T-helper 1 cell treated with Interleukin-12 subunit alpha and Interleukin-12 subunit beta and Interleukin-4 antibody, amounts not matched to agents 30 μg/mL and 1 μg/mL, for 36 hours (primary cell): ENCODE data around the gene LGI2.
"Not testable (repeated sequence)": the region's sequence is repeated elsewhere in the genome, so short reads cannot be mapped to it uniquely, and the experiment has no call there.

Source experiments
- H3K27ac Mint-ChIP-seq: one replicate; pipeline ENCODE4 v1.8.0; 2021; ENCODE audit warnings: mild to moderate bottlenecking, mixed read lengths
- H3K27me3 Mint-ChIP-seq: one replicate; pipeline ENCODE4 v1.8.0; 2021; ENCODE audit warnings: low read depth, mixed read lengths
- H3K36me3 Mint-ChIP-seq: one replicate; pipeline ENCODE4 v1.8.0; 2021; ENCODE audit warnings: low read depth, mixed read lengths
- H3K4me1 Mint-ChIP-seq: one replicate; pipeline ENCODE4 v1.8.0; 2021; ENCODE audit warnings: low read depth, mixed read lengths
- H3K4me3 Mint-ChIP-seq: one replicate; pipeline ENCODE4 v1.8.0; 2021; ENCODE audit warnings: mild to moderate bottlenecking, moderate library complexity, mixed read lengths
- H3K9me3 Mint-ChIP-seq: one replicate; pipeline ENCODE4 v1.8.0; 2021; ENCODE audit warnings: mixed read lengths

LGI2 gene, protein sequence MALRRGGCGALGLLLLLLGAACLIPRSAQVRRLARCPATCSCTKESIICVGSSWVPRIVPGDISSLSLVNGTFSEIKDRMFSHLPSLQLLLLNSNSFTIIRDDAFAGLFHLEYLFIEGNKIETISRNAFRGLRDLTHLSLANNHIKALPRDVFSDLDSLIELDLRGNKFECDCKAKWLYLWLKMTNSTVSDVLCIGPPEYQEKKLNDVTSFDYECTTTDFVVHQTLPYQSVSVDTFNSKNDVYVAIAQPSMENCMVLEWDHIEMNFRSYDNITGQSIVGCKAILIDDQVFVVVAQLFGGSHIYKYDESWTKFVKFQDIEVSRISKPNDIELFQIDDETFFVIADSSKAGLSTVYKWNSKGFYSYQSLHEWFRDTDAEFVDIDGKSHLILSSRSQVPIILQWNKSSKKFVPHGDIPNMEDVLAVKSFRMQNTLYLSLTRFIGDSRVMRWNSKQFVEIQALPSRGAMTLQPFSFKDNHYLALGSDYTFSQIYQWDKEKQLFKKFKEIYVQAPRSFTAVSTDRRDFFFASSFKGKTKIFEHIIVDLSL

DNA sequence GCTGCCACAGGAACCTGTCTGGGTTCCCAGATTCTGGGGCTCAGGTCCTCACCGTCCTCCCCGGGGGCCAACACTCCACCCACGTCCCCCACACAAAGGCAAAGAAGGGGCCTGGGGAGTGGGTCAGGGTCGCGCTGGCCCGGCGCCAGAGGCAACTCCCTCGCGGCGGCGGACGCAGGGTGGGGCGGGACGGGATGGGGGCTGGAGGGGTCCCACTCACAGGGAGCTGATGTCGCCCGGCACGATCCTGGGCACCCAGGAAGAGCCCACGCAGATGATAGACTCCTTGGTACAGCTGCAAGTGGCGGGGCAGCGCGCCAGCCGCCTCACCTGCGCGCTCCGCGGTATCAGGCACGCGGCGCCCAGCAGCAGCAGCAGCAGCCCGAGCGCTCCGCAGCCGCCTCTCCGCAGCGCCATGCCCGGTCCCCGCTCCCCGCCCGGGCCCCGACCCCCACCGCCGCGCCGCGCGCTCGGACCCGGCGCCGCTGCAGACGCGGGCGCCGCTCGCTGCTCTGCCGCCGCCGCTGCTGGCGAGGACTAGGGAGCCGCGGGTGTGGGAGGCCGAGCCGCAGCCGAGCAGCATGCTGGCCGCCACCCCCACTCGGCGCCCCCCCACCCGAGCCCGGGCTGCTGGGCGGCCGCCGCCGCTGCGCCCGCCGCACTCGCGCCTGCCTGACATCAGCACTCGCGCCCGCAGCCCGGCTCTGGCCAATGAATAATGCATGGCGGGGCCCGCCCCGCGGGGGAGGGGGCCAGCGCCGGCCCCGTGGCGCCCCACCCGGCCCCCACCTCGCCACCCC, at the start of gene LGI2:
TSS of gene LGI2 (minus strand) at position 670 of the 800 bp plus-strand sequence. CDS start at position 417, 253 bp downstream.
- Mint-ChIP-seq H3K4me1 (no peaks in the 10 kb centered on the region), H3K9me3 (no peaks in the 10 kb centered on the region), H3K36me3 (no peaks in the 10 kb centered on the region), H3K27me3 (peaks cover 74% of the 10 kb centered on the region), H3K4me3 (no peak within 1 kb of the TSS), H3K27ac (no peak within 1 kb of the TSS)

DNA sequence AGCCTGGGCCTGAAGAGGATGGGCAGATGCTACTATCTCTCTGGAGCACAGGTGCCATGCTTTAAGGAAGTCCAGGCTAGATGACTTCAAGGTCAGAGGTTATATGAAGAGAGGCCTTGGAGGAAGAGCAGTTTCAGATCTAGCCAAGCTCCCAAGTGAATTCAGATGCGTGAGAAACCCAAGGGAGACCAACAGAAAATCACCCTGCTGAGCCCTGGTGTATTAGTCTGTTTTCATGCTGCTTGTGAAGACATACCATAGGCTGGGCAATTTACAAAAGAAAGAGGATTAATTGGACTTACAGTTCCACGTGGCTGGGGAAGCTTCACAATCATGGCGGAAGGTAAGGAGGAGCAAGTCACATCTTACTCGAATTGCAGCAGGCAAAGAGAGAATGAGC, 47.8 kb upstream of the LGI2 start:
- Mint-ChIP-seq H3K4me1 (no peaks in the 10 kb centered on the region), H3K27ac (no peak overlapping the region), H3K4me3 (no peak overlapping the region), H3K9me3 (no peaks in the 10 kb centered on the region), H3K27me3 (peaks cover 15% of the 10 kb centered on the region), H3K36me3 (peaks cover 1% of the 10 kb centered on the region)

DNA sequence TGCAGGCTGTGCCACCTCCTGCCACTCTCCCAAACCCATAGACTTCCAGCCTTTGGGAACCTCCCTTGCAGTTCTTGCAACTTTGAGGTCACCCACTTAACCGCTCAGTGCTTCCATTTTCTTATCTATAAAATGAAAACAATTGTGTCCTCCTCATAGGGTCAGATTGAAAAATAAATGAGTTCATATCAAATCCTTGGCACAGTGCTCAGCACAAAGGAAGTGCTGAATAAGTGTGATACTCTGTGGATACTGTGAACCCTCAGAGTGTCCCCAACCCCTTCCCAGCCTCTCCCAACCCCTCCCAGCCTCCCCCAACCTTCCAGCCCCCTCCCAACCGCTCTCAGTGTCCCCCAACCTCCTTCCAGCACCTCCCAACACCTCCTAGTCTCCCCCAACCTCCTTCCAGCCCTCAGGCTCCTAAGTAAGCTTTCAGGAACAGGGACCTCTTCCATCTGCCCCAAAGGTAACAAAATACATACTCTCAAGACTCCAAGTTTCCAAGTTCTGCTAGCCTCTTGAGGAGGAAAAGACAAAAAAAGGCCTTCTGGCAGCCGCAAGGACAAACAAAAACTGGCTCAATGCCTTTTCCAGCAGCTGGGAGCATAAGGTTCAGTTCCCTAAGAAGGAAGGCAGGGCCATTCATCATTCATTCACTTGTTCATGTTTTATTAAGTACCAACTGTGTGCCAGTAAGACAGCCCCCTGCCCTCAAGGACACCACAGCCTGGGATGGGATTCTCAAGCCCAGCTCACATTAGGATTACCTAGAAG, 46.1 kb upstream of the LGI2 start:
- Mint-ChIP-seq H3K27ac (no peak overlapping the region), H3K4me3 (no peak overlapping the region), H3K9me3 (no peaks in the 10 kb centered on the region), H3K36me3 (peaks cover 1% of the 10 kb centered on the region), H3K27me3 (peaks cover 14% of the 10 kb centered on the region), H3K4me1 (no peaks in the 10 kb centered on the region)

DNA sequence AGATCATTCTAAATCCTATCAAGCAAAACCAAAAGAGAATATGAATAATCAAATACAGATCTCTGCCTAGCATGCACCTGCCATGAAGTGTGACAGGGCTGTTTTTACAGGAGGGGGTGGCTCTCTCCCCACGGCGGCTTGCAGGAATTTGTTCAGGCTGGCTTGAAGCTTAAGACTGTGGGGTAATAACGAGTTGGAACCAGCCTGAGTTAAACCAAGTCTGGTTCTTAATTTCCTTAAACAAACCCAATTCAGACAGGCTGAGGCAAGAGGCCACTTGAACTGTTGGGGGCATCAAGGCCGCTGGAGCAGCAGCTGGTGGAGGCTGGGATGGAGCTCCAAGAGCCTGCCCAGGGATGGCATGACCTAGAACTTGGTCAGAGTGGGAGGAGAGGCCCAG, 45.1 kb upstream of the LGI2 start:
- no peak overlapping the region for H3K4me3 Mint-ChIP-seq
- no peaks in the 10 kb centered on the region for H3K9me3 Mint-ChIP-seq
- no peaks in the 10 kb centered on the region for H3K4me1 Mint-ChIP-seq
- no peak overlapping the region for H3K27ac Mint-ChIP-seq
- H3K27me3 Mint-ChIP-seq, result peaks cover 6% of the 10 kb centered on the region
- no peaks in the 10 kb centered on the region for H3K36me3 Mint-ChIP-seq

DNA sequence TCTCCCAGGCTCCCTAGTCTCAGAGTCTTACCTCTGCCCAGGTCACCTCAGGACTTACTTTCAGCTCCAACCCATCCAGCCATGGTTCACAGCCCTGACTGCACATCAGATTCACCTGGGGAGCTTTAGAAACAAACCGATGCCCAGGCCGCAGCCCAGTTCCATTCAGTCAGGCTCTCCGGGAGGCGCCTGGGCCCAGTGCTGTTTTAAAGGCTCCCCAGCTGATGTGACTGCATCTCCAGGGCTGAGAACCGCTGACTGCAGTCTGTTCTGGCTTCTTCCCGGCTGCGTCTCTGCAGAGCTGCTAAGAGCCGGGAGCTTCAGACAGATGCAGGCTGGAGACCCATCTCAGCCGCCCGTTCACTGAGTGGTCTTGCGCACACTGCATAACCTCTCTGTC, 44.4 kb upstream of the LGI2 start:
- no peak overlapping the region for H3K4me3 Mint-ChIP-seq
- no peaks in the 10 kb centered on the region for H3K36me3 Mint-ChIP-seq
- no peaks in the 10 kb centered on the region for H3K4me1 Mint-ChIP-seq
- no peak overlapping the region for H3K27ac Mint-ChIP-seq
- H3K27me3 Mint-ChIP-seq, result peaks cover 6% of the 10 kb centered on the region
- no peaks in the 10 kb centered on the region for H3K9me3 Mint-ChIP-seq

DNA sequence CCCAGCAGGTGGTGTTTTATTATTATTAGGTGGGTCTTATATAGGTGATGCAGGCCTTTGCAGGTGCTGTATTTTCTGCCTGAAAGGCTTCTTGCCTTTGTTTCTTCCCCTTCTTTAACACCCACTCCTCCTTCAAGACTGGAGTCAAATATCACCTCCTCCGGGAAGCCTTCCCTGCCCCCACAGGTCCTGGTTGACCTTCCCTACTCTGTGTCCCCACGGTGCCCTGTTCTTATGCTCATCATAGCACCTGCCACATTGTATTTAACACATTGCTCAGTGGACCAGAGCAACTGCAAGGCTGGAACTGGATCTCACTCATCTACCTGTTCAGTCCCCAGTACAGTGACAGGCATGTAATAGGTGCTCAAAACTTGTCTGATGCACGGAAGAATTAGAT, 39.8 kb upstream of the LGI2 start:
- Mint-ChIP-seq H3K9me3 (no peaks in the 10 kb centered on the region), H3K27ac (no peak overlapping the region), H3K27me3 (peaks cover 3% of the 10 kb centered on the region), H3K36me3 (no peaks in the 10 kb centered on the region), H3K4me3 (no peak overlapping the region), H3K4me1 (no peaks in the 10 kb centered on the region)

DNA sequence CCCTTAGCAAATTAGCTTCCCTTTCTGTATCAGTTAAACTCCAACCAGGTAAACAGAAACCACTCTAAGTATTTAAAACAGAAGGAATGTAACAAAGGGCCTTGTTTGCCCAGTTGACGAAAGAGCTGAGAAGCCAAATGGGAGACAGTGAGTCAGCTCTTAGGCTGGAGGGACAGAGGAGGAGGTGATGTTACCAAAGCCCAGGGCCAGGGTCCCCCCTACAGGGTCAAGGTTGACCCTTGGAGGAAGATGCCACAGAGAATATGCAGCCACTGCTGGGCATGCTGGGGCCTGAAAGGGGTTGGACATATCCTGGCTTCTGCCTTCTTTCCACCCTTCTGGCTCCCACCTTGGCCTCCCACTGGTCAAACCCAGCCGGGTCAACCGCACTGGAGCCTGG, 38.3 kb upstream of the LGI2 start:
- no peak overlapping the region for H3K27ac Mint-ChIP-seq
- no peaks in the 10 kb centered on the region for H3K4me1 Mint-ChIP-seq
- H3K4me3 Mint-ChIP-seq, result no peak overlapping the region
- no peaks in the 10 kb centered on the region for H3K9me3 Mint-ChIP-seq
- H3K27me3 Mint-ChIP-seq, result peaks cover 3% of the 10 kb centered on the region
- no peaks in the 10 kb centered on the region for H3K36me3 Mint-ChIP-seq

DNA sequence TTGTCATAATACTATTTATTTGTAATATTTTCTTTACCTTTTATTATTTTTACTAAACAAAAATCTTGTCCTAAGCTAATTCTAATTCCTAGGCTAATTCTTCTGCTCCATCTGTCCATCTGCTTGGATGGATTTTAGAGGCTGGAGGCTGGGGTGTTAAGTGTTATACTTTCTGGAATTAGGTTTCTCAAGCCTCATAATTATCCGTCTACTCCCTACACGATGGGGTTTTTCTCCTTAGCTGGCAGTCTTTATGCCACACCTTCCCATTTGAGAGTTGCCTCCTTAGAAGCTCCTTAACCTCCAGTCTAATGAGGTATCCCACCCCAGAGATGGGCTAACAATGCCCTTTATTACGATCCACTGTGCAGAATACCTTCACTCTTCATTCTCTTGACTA, 37.6 kb upstream of the LGI2 start:
- H3K27me3 Mint-ChIP-seq, result peaks cover 3% of the 10 kb centered on the region
- H3K9me3 Mint-ChIP-seq, result no peaks in the 10 kb centered on the region
- no peak overlapping the region for H3K27ac Mint-ChIP-seq
- no peaks in the 10 kb centered on the region for H3K36me3 Mint-ChIP-seq
- no peak overlapping the region for H3K4me3 Mint-ChIP-seq
- no peaks in the 10 kb centered on the region for H3K4me1 Mint-ChIP-seq

DNA sequence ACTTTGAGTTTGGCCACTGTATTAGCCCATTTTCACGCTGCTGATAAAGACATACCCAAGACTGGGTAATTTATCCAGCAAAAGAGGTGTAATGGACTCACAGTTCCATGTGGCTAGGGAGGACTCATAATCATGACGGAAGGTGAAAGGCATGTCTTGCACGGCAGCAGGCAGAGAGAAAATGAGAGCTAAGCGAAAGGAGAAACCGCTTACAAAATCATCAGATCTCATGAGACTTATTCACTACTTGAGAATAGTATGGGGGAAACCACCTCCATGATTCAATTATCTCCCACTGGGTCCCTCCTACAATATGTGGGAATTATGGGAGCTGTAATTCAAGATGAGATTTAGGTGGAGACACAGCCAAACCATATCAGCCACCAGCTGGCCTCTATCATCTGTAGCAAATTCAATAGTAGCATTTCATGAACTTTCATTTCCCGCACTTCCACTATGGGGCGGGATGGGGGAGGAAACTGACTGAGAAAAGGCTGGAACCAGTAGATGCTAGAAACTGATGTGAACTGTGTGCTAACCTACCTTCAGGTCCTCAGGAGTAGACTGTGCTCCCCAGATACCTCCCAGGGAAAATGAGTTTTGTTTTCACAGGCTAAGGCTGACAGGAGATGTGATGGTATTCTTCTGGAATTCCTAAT, 35.3 kb upstream of the LGI2 start:
- peaks cover 3% of the 10 kb centered on the region for H3K27me3 Mint-ChIP-seq
- H3K4me1 Mint-ChIP-seq, result no peaks in the 10 kb centered on the region
- H3K27ac Mint-ChIP-seq, result no peak overlapping the region
- H3K36me3 Mint-ChIP-seq, result no peaks in the 10 kb centered on the region
- no peak overlapping the region for H3K4me3 Mint-ChIP-seq
- H3K9me3 Mint-ChIP-seq, result no peaks in the 10 kb centered on the region

DNA sequence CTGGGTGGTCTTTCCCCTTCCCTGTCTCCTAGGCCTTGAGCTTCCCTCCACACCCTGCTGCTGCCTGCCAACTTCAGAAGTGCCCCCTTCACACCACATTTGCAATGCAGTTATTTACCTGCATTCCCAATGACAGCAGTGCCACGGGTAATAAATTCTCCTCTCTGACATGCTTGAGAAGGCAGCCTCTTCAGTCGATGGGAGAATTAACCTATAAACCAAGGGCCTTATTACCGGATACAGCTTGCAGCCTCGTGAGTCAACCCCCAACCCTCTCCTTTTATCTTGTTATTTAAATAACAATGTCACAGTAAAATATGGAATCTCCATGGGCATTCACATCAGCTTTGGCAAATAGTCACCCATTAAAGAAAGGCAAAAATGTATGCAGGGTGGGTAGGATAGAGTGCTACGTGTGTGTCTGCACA, 34.7 kb upstream of the LGI2 start:
- no peak overlapping the region for H3K4me3 Mint-ChIP-seq
- no peaks in the 10 kb centered on the region for H3K9me3 Mint-ChIP-seq
- no peaks in the 10 kb centered on the region for H3K36me3 Mint-ChIP-seq
- no peaks in the 10 kb centered on the region for H3K4me1 Mint-ChIP-seq
- H3K27ac Mint-ChIP-seq, result no peak overlapping the region
- H3K27me3 Mint-ChIP-seq, result peaks cover 3% of the 10 kb centered on the region

DNA sequence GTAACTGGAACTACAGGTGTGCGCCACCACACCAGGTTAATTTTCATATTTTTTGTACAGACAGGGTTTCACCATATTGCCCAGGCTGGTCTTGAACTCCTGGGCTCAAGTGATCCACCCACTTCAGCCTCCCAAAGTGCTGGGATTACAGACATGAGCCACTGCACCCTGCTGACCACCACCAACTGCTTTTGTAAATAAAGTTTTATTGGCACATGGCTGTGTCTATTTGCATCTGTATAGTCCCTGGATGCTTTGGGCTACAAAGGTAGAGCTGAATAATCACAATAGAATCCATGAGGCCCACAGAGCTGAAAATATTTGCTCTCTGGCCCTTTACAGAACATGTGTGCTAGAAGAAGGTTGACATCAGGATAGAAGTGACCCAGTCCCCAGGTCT, 33.7 kb upstream of the LGI2 start:
- not testable (repeated sequence) for H3K4me1 Mint-ChIP-seq, H3K9me3 Mint-ChIP-seq, H3K27ac Mint-ChIP-seq, H3K27me3 Mint-ChIP-seq, H3K36me3 Mint-ChIP-seq, H3K4me3 Mint-ChIP-seq

DNA sequence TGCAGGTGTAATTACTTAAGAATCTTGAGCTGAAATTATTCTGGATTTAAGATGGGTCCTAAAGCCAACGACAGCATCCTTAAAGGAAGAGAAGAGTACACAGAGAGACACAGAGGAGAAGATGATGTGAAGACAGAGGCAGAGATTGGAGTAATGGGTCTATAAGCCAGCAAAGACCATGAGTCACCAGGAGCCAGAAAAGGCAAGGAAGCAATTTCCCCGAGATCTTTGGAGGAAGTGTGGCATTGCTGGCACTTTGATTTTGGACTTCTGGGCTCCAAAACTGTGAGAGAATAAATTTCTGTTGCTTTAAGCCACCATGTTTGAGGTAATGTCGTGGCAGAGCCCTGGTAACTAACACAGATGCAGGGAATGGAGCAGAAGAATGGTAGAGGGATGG, 32.4 kb upstream of the LGI2 start:
- Mint-ChIP-seq H3K4me3 (no peak overlapping the region), H3K27me3 (peaks cover 3% of the 10 kb centered on the region), H3K4me1 (no peaks in the 10 kb centered on the region)

DNA sequence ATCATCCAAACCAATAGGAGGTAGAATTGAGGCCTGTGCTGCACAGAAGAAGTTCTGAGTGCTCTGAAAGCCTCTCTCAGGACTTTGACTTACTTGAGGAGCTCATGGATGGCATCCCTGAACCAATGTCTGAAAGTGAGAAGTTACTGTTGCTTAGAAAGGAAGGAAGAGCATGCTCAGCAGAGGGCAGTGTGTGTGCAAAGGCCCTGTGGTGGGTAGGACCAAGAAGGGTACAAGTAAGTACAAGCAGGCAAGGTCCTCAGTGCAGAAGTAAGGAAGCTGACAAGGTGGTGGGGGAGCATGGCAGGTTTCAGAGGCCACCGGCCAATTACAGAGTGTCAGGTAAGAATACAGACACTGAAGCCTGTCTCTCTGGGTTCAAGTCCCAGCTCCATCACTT, 31.4 kb upstream of the LGI2 start:
- no peak overlapping the region for H3K27ac Mint-ChIP-seq
- no peaks in the 10 kb centered on the region for H3K36me3 Mint-ChIP-seq
- H3K4me1 Mint-ChIP-seq, result no peaks in the 10 kb centered on the region
- no peaks in the 10 kb centered on the region for H3K27me3 Mint-ChIP-seq
- no peaks in the 10 kb centered on the region for H3K9me3 Mint-ChIP-seq
- H3K4me3 Mint-ChIP-seq, result no peak overlapping the region

More for the DNA sequence above, 32.4 kb upstream of the LGI2 start:
- H3K27ac Mint-ChIP-seq, result no peak overlapping the region
- no peaks in the 10 kb centered on the region for H3K9me3 Mint-ChIP-seq
- H3K36me3 Mint-ChIP-seq, result no peaks in the 10 kb centered on the region

DNA sequence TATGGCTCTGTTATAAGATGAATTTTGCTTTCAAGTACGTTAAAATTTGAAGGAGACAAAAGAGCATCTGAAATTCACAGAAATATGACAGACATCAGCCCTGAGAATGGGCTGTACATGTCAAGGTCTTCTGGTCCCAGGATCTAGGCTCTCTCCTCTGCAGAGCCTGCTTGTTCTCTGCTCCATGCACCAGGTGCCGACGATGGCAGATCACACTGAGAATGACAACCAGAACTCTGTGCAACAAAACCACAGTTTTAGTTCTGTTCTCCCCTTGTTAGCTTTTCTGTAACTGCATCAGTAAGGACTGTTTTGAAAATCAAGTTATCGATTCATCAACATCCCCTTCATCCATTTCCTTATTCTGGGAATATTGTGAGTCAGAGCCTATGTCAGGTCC, 30.9 kb upstream of the LGI2 start:
- H3K36me3 Mint-ChIP-seq, result no peaks in the 10 kb centered on the region
- no peak overlapping the region for H3K4me3 Mint-ChIP-seq
- H3K9me3 Mint-ChIP-seq, result no peaks in the 10 kb centered on the region
- no peaks in the 10 kb centered on the region for H3K4me1 Mint-ChIP-seq
- no peak overlapping the region for H3K27ac Mint-ChIP-seq
- no peaks in the 10 kb centered on the region for H3K27me3 Mint-ChIP-seq
